BLaER1 (cell line): ENCODE data around the gene PSMD3.
"Not testable (repeated sequence)": the region's sequence is repeated elsewhere in the genome, so short reads cannot be mapped to it uniquely, and the experiment has no call there.

Experiments
- H3K27ac ChIP-seq: shearing (Covaris generic); formaldehyde crosslinking; 2 replicates; pipeline ENCODE4 v1.8.1; 2022
- H3K27me3 ChIP-seq: shearing (Covaris generic); formaldehyde crosslinking; 2 replicates; pipeline ENCODE4 v1.8.1; 2022
- H3K36me3 ChIP-seq: shearing (Covaris generic); formaldehyde crosslinking; 2 replicates; pipeline ENCODE4 v1.8.1; 2022
- H3K4me1 ChIP-seq: shearing (Covaris generic); formaldehyde crosslinking; 2 replicates; pipeline ENCODE4 v1.8.1; 2022
- H3K4me2 ChIP-seq: shearing (Covaris generic); formaldehyde crosslinking; 2 replicates; pipeline ENCODE4 v1.8.1; 2022
- H3K4me3 ChIP-seq: shearing (Covaris generic); formaldehyde crosslinking; 2 replicates; pipeline ENCODE4 v1.8.1; 2022
- H3K9ac ChIP-seq: shearing (Covaris generic); formaldehyde crosslinking; 2 replicates; pipeline ENCODE4 v1.8.1; 2022
- H3K9me3 ChIP-seq: shearing (Covaris generic); formaldehyde crosslinking; 2 replicates; pipeline ENCODE4 v1.8.1; 2022
- H4K20me1 ChIP-seq: shearing (Covaris generic); formaldehyde crosslinking; 2 replicates; pipeline ENCODE4 v1.8.1; 2022
- Cebpa-rat ChIP-seq: shearing (Covaris generic); IDR thresholded peaks from 2 replicates; pipeline ENCODE4 v1.8.1; 2022

Gene PSMD3

DNA sequence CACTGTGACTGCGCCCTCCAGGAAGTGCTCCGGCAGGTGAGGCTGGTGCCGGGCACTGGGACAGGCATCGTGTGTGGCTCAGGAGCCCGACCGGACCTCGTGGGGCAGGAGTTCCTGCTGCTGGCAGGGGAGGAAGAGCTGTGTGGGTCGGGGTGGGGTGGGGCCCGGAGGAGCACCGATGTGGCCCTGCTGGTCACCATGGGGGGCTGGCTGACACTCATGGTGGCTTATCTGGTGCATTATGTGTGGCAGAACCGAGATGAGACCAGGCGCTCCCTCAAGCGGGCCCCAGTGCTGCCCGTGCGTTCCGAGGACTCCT, 36.3 kb upstream of the PSMD3 start:
- Histone ChIP-seq H3K27ac (peak overlapping the region; percentile 73), H3K36me3 (no peaks in the 10 kb centered on the region), H3K27me3 (no peaks in the 10 kb centered on the region), H3K4me1 (peaks cover 80% of the 10 kb centered on the region), H3K4me2 (peak overlapping the region; percentile 86), H3K9me3 (no peaks in the 10 kb centered on the region), H4K20me1 (no peaks in the 10 kb centered on the region), H3K4me3 (no peak overlapping the region), H3K9ac (0 out of 2 replicates have a peak overlapping the region, but pooled peaks have one; percentile 57)
- TF ChIP-seq Cebpa-rat = no peak

DNA sequence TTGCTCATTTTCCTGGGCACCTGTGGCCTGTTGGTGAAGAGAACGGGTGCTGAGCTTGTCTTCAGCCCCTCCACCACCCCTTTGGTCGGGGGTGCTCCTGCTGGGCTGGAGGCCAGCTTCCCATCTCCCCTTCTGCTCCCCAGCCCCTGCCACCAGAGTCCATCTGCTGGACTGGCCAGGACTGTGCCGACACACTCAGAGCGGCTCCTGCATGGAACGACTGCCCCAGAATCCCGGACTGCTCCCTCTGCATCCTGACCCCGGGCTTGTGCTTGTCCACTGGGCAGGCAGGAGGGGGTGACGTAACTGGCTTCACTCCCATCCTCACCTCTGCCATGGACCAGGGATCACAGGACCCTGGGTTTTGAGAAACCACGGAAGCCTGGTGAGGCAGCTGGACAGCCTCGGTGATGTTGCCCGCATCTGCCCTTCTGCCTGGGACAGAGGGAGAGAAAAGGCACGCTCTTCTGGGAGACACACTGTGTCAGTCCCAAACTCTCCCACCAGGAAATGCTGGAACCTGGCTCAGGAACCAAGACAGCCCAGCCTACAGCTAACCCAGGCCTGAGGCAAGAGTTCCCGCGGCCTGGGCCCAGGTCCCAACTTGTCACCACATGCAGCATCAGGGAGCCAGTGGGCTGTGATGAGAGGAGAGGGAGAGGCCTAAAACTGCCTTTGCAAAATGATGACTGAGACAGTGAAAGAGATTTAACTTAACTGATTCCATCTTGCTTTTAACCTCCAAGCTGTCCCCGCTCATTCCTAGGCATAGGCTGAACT, 33.9 kb upstream of the PSMD3 start:
- peak overlapping the region; percentile 81 for H3K27ac ChIP-seq
- no peak for TF ChIP-seq Cebpa-rat
- H3K4me3 ChIP-seq = no peak overlapping the region
- peaks cover 85% of the 10 kb centered on the region for H3K4me1 ChIP-seq
- H3K27me3 ChIP-seq = no peaks in the 10 kb centered on the region
- H3K36me3 ChIP-seq = no peaks in the 10 kb centered on the region
- H4K20me1 ChIP-seq = no peaks in the 10 kb centered on the region
- H3K9ac ChIP-seq = peak overlapping the region; percentile 39
- no peaks in the 10 kb centered on the region for H3K9me3 ChIP-seq
- H3K4me2 ChIP-seq = peak overlapping the region; percentile 82

DNA sequence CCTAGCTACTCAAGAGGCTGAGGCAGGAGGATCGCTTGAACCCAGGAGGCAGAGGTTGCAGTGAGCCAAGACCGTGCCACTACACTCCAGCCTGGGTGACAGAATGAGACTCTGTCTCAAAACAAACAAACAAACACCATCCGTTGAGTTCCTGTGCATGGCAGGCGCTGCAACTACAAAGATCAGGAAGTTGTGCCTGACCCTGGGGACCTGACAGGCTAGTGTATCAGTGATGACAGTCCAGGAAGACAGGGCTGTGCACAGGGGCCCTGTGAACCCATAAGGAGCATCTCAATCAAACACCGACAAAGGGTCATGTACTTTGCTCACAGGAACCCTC, 32.1 kb upstream of the PSMD3 start:
- not testable (repeated sequence) for H3K27me3 ChIP-seq, H3K36me3 ChIP-seq, H4K20me1 ChIP-seq, H3K9me3 ChIP-seq
- Histone ChIP-seq H3K27ac (peak overlapping the region; percentile 81), H3K9ac (peak overlapping the region; percentile 55; the same call in 1 of the 2 replicates), H3K4me1 (peaks cover 90% of the 10 kb centered on the region), H3K4me2 (peak overlapping the region; percentile 82), H3K4me3 (peak overlapping the region; percentile 29)

DNA sequence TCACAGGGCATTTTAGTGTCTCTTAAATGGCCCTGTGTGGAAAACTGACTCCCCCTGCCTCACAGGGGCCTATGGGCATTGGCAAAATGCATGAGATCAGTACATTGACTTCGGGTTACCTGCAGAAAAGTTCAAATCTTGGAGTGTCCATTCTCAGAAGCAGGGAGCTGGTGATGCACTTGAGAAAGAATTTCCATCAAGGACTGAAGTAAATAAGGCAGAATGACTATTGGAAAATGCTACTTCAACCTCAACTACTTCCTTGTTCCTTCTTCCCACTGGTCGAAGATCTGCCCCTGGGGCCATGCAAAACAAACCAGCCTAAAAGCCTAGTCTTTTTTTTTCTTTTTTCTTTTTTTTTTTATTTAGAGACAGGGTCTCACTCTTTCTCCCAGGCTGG, 31.6 kb upstream of the PSMD3 start:
- no peaks in the 10 kb centered on the region for H3K36me3 ChIP-seq
- peak overlapping the region; percentile 34; the same call in 1 of the 2 replicates for H3K9ac ChIP-seq
- no peak overlapping the region for H3K4me3 ChIP-seq
- peaks cover 89% of the 10 kb centered on the region for H3K4me1 ChIP-seq
- peak overlapping the region; percentile 81 for H3K27ac ChIP-seq
- H4K20me1 ChIP-seq = no peaks in the 10 kb centered on the region
- H3K27me3 ChIP-seq = no peaks in the 10 kb centered on the region
- H3K9me3 ChIP-seq = no peaks in the 10 kb centered on the region
- H3K4me2 ChIP-seq = peak overlapping the region; percentile 82
- no peak for TF ChIP-seq Cebpa-rat

DNA sequence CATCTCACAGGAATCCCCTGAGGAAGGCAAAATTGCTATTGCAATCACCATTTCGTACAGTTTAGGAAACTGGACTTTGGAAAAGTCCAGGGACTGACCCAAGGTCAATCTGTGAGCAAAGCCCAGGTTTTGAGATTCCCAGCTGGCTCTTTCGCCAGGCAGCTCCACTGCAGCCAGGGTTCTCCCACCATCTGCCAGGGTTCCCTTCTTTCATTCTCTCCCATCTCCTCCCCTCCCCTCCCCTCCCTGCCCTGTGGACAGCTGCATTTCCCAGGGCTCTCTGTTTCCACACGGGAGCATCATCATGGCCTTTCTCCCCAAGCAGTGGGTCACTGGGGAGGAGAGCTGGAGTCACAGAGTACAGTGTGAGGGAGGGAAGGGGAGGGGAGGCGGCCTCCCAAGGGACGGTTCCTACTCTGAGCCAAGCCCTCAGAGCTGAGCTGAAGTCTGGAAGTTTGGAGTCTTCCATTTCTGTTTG, 29.7 kb upstream of the PSMD3 start:
- Histone ChIP-seq H3K27me3 (no peaks in the 10 kb centered on the region), H3K4me3 (no peak overlapping the region), H3K27ac (0 out of 2 replicates have a peak overlapping the region, but pooled peaks have one; percentile 29), H3K9ac (no peak overlapping the region), H3K4me2 (peak overlapping the region; percentile 82), H3K4me1 (peaks cover 77% of the 10 kb centered on the region), H4K20me1 (no peaks in the 10 kb centered on the region), H3K9me3 (no peaks in the 10 kb centered on the region), H3K36me3 (no peaks in the 10 kb centered on the region)
- no peak for TF ChIP-seq Cebpa-rat

DNA sequence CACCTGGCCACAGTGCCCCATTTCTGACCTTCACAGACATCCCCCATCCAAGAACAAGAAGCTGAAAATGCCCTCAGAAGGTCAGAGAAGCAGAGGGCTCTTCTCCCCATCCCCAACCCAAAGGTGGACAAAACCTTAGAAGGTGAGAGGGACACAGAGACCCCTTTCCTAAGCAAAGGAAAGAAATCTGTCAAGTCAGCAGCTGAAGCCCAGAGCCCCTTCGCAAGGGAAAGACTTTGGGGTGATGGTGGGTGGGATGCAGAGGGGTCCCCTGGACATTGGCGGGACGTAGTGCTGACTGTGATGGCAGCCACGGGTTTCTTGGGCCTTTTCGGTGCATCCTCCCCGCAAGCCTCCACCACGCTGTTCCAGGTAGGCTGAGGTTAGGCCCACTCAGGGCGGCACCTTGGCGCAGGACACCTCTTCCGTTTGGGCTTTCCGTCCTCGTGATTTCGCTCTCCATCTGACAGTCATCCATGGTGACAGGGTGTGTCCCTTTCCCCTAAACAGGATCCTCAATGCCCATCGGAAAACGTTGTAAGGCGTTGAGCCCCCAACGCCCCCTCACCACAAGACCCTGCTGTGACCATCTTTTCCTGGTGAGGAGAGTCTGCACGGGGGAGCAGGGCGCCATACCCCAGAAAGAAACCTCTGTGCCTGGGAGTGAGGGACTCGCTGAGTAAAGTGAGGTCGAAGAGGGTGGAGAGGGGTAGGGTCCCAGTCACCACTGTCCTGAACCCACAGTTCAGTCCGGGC, 28.5 kb upstream of the PSMD3 start:
- Histone ChIP-seq H3K4me3 (peak overlapping the region; percentile 58), H3K4me1 (peaks cover 68% of the 10 kb centered on the region), H3K36me3 (no peaks in the 10 kb centered on the region), H3K9ac (peak overlapping the region; percentile 30), H3K27ac (no peak overlapping the region), H3K4me2 (peak overlapping the region; percentile 83), H3K9me3 (no peaks in the 10 kb centered on the region), H3K27me3 (no peaks in the 10 kb centered on the region), H4K20me1 (no peaks in the 10 kb centered on the region)
- no peak for TF ChIP-seq Cebpa-rat

DNA sequence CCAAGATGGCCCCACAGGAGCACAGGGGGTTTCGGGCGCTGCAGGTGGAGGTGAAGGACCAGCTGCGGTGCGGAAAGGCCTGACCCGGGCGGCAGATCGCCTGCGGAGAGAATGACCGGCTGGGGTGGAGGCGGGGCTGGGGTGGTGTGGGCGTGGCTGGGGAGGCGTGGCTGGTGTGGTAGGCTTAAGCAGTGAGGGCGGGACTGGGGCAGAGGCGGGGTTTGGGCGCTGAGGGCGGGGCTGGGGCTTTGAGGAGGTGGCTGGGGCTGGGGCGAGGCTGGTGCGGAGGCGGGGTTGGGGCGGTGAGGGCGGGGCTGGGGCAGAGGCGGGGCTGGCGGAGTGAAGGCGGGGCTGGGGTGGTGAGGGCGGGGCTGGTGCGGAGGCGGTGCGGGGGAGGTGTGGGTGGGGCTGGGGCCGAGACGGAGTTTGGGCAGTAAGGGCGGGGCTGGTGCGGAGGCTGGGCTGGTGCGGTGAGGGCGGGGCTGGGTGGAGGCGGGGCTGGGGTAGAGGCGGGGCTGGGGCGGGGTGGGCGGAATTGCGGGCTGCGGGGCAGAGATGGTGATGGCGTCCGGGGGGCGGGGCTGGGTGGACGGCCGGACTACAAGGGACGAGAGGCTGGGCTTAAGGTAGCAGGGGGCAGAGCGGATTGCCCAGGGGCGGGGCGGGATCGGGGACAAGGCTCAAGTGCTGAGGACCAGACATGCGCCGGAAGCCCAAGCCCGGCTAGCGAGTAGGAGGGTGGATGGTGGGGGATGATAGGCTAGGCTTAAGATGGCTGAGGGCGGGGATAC, 27.7 kb upstream of the PSMD3 start:
- TF ChIP-seq Cebpa-rat = no peak
- H4K20me1 ChIP-seq = no peaks in the 10 kb centered on the region
- peak overlapping the region; percentile 65 for H3K4me3 ChIP-seq
- peak overlapping the region; percentile 85 for H3K4me2 ChIP-seq
- peak overlapping the region; percentile 62 for H3K27ac ChIP-seq
- H3K4me1 ChIP-seq = peaks cover 60% of the 10 kb centered on the region
- no peaks in the 10 kb centered on the region for H3K27me3 ChIP-seq
- H3K9ac ChIP-seq = peak overlapping the region; percentile 60
- H3K9me3 ChIP-seq = no peaks in the 10 kb centered on the region
- no peaks in the 10 kb centered on the region for H3K36me3 ChIP-seq

DNA sequence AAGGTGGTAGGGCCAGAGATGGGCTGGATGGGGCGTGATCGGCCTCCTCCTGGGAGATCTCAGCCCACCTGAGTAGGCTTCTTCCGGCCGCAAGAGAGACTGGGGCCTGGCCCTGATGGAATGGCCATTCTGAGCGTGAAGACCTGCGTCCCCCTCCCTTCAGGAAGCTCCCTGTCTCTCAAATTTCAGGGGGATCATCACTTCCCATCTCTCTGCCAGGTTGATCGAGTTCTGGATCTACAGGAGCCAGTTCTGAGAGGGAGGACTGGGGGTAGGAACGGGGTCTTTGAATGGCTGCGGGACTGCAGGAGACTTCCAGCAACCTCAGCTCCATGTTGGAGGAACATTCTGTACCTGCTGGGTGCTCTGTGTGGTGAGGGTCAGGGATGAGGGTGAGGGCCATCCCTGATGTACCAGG, 27.1 kb upstream of the PSMD3 start:
- no peak for TF ChIP-seq Cebpa-rat
- peak overlapping the region; percentile 62 for H3K27ac ChIP-seq
- peak overlapping the region; percentile 60; the same call in 1 of the 2 replicates for H3K9ac ChIP-seq
- no peaks in the 10 kb centered on the region for H3K27me3 ChIP-seq
- no peaks in the 10 kb centered on the region for H3K9me3 ChIP-seq
- H3K4me3 ChIP-seq = peak overlapping the region; percentile 65
- peaks cover 54% of the 10 kb centered on the region for H3K4me1 ChIP-seq
- H3K36me3 ChIP-seq = no peaks in the 10 kb centered on the region
- no peaks in the 10 kb centered on the region for H4K20me1 ChIP-seq
- H3K4me2 ChIP-seq = peak overlapping the region; percentile 85

DNA sequence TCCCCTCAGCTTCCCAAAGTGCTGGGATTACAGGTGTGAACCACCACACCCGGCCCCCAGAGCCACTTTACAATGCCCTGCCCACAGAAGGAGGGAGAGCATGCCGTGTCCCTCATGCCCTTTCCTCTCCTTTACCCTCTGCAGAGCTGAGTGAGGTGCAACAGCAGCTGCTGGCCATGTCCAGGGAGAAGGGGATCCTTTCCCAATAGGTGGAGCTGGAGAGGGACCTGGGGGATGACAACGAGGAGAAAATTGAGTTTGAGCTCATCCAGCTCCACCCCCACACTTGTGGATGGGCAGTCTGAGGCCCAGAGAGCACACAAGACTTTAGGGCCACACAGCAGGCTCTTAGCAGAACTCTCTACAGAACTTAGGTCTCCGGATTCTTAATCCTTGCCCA, 25.7 kb upstream of the PSMD3 start:
- Histone ChIP-seq H3K4me2 (no peak overlapping the region), H3K27ac (no peak overlapping the region), H3K9me3 (no peaks in the 10 kb centered on the region), H3K4me3 (no peak overlapping the region), H3K36me3 (no peaks in the 10 kb centered on the region), H3K9ac (no peak overlapping the region), H4K20me1 (no peaks in the 10 kb centered on the region), H3K27me3 (no peaks in the 10 kb centered on the region), H3K4me1 (peaks cover 54% of the 10 kb centered on the region)
- no peak for TF ChIP-seq Cebpa-rat
